NCI-H82 (cell line): ENCODE results near the gene RRN3.
"Not testable (repeated sequence)": the region's sequence is repeated elsewhere in the genome, so short reads cannot be mapped to it uniquely, and the experiment has no call there.

ENCODE experiments used
- DNase-seq: peaks from one replicate; lab custom pipeline; 2025; lab: John Stamatoyannopoulos, UW

The RRN3 gene

GRCh38 chr16:15051387-15051951 is 42.6 kb downstream of the RRN3 start:
- DNase-seq = no peak

- not testable (repeated sequence) for DNase-seq
Measured at GRCh38 chr16:15050440-15050839, 43.6 kb downstream of the RRN3 start.

- no peak for DNase-seq
Measured at GRCh38 chr16:15049581-15050180, 44.4 kb downstream of the RRN3 start.

GRCh38 chr16:15046692-15047376 is 47.2 kb downstream of the RRN3 start:
- peak; percentile 13 for DNase-seq

- not testable (repeated sequence) for DNase-seq
Measured at GRCh38 chr16:15045270-15045669, 48.8 kb downstream of the RRN3 start.

GRCh38 chr16:15044286-15044685 is 49.8 kb downstream of the RRN3 start:
- DNase-seq = no peak

GRCh38 chr16:15043344-15043743 is 50.7 kb downstream of the RRN3 start:
- DNase-seq = no peak

- peak; percentile 72 for DNase-seq
Measured at GRCh38 chr16:15041271-15042004, 52.6 kb downstream of the RRN3 start.

- DNase-seq = peak; percentile 72
Measured at GRCh38 chr16:15038689-15039088, 55.4 kb downstream of the RRN3 start.

- DNase-seq = peak; percentile 38
Measured at GRCh38 chr16:15037745-15038144, 56.3 kb downstream of the RRN3 start.

GRCh38 chr16:15037003-15037402 is 57.1 kb downstream of the RRN3 start:
- DNase-seq = no peak

GRCh38 chr16:15035163-15035729 is 58.8 kb downstream of the RRN3 start:
- DNase-seq = no peak

- no peak for DNase-seq
Measured at GRCh38 chr16:15034266-15035162, 59.6 kb downstream of the RRN3 start.

GRCh38 chr16:15033309-15033707 is 60.8 kb downstream of the RRN3 start:
- no peak for DNase-seq

- DNase-seq = no peak
Measured at GRCh38 chr16:15032547-15033308, 61.3 kb downstream of the RRN3 start.

- no peak for DNase-seq
Measured at GRCh38 chr16:15031586-15031985, 62.5 kb downstream of the RRN3 start.

GRCh38 chr16:15031179-15031578 is 62.9 kb downstream of the RRN3 start:
- DNase-seq = no peak

- not testable (repeated sequence) for DNase-seq
Measured at GRCh38 chr16:15029749-15030148, 64.3 kb downstream of the RRN3 start.

GRCh38 chr16:15028801-15029698 is 65.0 kb downstream of the RRN3 start:
- not testable (repeated sequence) for DNase-seq

- DNase-seq = not testable (repeated sequence)
Measured at GRCh38 chr16:15028345-15028715, 65.7 kb downstream of the RRN3 start.
